ENCODE results near the gene VPS13D.
"Not testable (repeated sequence)": the region's sequence is repeated elsewhere in the genome, so short reads cannot be mapped to it uniquely, and the experiment has no call there.

The VPS13D gene

GRCh38 chr1:12201352-12202189, 28.3 kb upstream of the VPS13D start:
- DNase-seq = no peak

DNA sequence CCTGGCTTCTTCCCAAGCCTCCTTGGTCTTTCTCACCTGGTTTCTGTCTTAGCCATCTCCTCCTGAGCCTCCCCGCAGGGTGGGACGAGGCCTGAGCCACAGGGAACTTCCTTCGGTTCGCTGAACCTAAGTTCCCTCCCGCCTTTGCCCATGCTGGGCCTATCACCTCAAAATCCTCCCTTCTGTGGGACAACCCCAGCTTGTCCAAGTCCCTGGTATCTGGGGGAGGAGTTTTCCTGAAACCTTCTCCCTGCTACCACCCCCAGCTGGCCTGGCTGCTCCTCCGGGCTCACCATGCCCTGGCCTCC, 27.7 kb upstream of the VPS13D start:
- DNase-seq = no peak

- no peak for DNase-seq
These were observed 27.3 kb upstream of the VPS13D start for GRCh38 chr1:12202577-12202976.

GRCh38 chr1:12203216-12204007, 26.4 kb upstream of the VPS13D start:
- DNase-seq = no peak

GRCh38 chr1:12204140-12204539, 25.7 kb upstream of the VPS13D start:
- no peak for DNase-seq

DNA sequence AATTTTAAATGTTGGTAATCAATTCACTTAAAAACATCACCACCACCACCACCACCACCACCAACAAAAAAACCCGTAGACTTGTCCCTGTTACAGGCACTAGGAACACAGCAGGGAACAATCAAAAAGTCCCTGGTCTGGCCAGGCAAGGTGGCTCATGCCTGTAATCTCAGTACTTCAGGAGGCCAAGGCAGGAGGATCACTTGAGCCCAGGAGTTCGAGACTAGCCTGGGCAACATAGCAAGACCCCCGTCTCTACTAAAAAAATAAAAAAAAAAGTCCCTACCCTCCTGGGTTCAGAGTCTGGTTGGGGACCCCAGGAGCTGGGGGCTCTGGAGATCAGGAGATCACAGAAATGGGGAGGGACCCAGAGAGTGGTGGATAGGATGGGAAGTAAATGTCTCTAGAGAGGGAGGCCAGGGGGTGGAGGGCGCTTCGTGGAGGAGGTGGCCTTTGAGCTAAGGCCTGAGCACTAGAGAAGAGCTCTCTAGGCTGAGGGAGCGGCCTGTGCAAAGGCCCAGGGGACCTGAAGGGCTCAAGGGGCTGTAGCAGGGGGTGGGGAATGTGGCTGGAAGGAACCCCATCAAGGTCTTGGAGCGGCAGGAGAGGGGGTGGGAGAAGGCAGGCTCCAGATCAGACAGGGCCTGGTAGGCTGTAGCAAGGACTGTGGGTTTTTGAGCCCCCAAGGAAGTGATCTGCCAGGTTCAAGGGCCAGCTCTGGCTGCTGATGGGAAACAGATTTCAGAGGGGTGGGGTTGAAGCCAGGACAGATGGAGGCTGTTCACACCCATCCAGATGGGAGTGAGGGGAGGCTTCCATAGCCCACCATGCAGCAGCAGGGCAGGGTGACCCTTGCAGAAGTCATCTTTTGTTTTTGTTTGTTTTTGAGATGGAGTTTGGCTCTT, 24.8 kb upstream of the VPS13D start:
- DNase-seq = no peak

- no peak for DNase-seq
These were observed 23.6 kb upstream of the VPS13D start for GRCh38 chr1:12206238-12206637.

DNA sequence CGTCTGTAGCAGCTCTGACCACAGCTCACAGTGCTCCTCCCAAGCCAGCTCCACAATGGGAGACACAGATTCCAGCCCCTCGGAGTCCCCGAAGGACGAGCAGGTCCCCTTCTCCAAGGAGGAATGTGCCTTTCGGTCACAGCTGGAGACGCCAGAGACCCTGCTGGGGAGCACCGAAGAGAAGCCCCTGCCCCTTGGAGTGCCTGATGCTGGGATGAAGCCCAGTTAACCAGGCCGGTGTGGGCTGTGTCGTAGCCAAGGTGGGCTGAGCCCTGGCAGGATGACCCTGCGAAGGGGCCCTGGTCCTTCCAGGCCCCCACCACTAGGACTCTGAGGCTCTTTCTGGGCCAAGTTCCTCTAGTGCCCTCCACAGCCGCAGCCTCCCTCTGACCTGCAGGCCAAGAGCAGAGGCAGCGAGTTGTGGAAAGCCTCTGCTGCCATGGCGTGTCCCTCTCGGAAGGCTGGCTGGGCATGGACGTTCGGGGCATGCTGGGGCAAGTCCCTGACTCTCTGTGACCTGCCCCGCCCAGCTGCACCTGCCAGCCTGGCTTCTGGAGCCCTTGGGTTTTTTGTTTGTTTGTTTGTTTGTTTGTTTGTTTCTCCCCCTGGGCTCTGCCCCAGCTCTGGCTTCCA, 22.9 kb upstream of the VPS13D start:
- DNase-seq = no peak

DNA sequence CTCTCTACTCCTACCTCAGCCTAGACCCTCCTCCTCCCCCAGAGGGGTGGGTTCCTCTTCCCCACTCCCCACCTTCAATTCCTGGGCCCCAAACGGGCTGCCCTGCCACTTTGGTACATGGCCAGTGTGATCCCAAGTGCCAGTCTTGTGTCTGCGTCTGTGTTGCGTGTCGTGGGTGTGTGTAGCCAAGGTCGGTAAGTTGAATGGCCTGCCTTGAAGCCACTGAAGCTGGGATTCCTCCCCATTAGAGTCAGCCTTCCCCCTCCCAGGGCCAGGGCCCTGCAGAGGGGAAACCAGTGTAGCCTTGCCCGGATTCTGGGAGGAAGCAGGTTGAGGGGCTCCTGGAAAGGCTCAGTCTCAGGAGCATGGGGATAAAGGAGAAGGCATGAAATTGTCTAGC, 21.6 kb upstream of the VPS13D start:
- DNase-seq = no peak

GRCh38 chr1:12208764-12209494, 20.9 kb upstream of the VPS13D start:
- peak; percentile 87 for DNase-seq

- no peak for DNase-seq
These were observed 20.4 kb upstream of the VPS13D start for GRCh38 chr1:12209495-12209832.

- DNase-seq = peak; percentile 91
These were observed 14.5 kb upstream of the VPS13D start for GRCh38 chr1:12215118-12215961.

DNA sequence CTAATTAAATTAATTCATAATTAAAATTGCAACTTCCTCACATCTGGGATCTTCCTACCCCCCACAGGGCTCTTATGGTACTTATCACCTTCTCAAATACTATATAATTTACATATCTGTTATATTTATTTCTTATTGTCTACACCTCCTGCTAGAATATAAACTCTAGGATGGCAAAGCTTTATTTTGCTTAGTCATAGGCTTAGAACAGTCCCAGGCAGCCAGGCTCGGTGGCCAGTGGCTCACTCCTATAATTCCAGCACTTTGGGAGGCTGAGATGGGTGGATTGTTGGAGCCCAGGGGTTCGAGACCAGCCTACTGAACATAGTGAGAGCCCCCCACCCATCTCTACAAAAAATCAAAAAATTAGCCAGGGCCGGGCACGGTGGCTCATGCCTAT, 10.0 kb upstream of the VPS13D start:
- DNase-seq = no peak

GRCh38 chr1:12220890-12221289, 8.9 kb upstream of the VPS13D start:
- DNase-seq = no peak

DNA sequence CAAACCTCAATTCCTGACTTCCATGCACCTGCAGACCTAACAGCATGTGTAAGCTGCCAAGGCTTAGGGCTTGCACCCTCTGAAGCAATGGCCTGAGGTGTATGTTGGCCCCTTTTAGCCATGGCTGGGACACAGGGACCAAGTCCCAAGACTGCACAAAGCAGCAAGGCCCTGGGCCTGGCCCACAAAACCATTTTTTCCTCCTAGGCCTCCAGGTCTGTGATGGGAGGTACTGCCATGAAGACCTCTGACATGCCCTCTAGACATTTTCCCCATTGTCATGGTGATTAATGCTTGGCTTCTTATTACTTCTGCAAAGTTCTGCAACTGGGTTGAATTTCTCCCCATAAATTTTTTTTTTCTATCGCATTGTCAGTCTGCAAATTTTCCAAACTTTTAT, 7.1 kb upstream of the VPS13D start:
- not testable (repeated sequence) for DNase-seq

DNA sequence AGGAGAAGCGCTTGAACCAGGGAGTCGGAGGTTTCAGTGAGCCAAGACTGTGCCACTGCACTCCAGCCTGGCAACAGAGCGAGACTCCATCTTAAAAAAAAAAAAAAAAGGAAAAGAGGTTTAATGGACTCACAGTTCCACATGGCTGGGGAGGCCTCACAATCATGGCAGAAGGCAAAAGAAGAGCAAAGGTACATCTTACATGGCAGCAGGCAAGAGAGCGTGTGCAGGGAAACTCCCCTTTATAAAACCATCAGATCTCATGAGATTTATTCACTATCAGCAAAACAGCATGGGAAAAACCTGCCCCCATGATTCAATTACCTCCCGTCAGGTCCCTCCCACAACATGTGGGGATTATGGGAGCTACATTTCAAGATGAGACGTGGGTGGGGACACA, 5.7 kb upstream of the VPS13D start:
- not testable (repeated sequence) for DNase-seq

DNA sequence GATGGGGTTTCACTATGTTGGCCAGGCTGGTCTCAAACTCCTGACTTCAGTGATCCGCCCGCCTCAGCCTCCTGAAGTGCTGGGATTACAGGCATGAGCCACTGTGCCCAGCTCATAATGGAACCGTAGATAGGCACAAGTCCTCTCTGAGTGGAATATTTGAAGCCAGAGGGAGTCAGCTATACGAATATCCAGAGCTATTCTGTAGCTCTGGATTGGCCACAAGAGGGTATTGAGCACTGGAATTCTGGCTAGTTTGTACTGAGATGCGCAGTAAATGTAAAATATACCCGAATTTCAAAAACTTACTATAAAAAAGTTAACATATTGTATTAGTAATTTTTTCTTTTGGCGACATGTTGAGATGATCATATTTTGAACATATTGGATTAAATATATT, 851 bp upstream of the VPS13D start:
- DNase-seq = no peak

DNA sequence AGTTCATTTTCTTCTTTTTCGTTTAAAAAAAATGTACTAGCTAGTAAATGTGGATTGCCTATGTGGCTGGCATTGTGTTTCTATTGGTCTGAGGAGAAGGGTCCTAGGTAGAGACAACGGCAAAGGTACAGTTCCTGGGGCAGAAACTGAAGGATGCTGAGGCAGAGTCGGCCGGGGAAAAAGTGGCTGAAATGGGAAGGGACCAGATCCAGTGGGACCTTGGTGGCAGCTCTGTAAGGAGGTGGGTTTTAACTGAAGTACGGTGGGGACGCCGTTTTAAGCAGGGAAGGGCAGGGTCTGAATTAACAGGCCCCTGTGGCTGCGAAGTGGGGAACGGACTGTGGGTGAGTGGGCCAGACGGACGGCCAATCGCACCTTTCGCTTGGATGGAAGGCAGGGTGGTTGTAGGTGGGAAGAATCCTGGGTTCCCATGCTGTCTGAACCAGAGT, 420 bp upstream of the VPS13D start:
- DNase-seq = no peak

DNA sequence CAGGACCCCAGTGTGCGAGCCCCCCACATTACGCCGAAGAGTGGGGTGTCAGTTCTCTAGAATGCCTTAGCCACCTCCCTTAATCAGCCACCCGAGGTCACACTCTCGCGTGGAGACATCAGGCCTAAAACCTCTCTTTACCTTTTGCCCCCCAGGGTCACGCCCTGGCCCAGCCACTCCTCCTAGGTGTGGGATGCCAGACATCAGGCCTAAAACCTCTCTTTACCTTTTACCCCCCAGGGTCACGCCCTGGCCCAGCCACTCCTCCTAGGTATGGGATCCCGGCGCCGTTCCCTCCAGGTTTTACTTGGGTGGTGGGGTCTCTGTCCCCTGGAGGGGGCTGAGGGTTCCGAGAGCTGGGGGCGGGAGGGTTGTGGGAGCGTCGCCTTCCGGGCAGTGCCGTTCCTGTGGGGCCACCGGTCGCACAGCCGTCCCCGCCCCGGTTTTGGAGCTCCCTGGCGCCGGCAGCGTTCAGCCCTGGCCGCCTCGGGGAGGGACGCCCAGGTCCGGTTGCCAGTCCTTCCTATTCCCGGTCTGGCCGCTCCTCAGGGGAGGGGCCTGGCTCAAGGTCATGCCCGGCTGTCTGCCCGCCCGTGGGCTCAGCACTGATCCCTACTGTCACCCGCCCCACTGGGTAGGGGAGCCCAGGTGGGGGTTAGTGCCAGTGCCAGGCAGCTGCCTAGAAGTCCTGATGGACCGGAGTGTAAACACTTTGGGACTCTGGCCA, 882 bp downstream of the VPS13D start:
- no peak for DNase-seq

GRCh38 chr1:12231276-12231595, 1.4 kb downstream of the VPS13D start:
- DNase-seq = no peak

DNA sequence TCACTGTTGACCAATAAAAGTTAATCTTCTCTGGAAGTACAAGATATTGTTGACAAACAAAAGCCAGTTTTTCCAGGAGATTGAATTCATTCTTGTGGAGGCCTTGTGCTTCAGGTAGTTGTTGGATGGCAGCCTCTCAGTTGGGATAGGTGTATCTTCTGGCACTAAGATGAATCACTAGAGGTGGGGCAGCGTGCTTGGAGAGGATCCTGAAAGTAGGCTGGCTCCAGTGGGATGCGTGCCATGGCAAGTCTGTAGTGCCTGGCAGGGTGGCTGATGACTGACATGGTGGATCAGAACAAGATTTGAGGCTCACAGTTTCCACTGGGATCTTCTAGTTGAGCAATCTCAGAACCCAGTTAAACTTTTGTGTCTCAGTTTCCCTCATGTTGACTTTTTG, 2.4 kb downstream of the VPS13D start:
- no peak for DNase-seq

All from hematopoietic multipotent progenitor cell treated with erythropoietin and hydrocortisone succinate and interleukin-3 and kit ligand, for 8 days (in vitro differentiated cells).